K562 (cell line): ENCODE data around the gene ZNF514. TPM values are rescaled to one million over a fixed set of nuclear protein-coding genes. Genes with fewer than 3 reads are reported as not detected.

Source experiments
- BHLHE40 ChIP-seq: IDR thresholded peaks from 2 replicates; pipeline ENCODE4 v1.6.1; 2011; ENCODE audit warnings: low read length, improper control_type of control experiment
- FOXA3 ChIP-seq, 2 experiments: fragments of 450-650 bp in 1 of 2; sonication (generic) in 1 of 2; formaldehyde crosslinking; IDR thresholded peaks in 1 of 2; conservative IDR thresholded peaks in 1 of 2; 2 replicates each; pipeline versions ENCODE4 v1.4.0 to v1.8.0; 2020 to 2022; ENCODE audit warnings: mild to moderate bottlenecking in 2 of 2, missing genetic modification reagents in 1 of 2
- GATAD2A ChIP-seq: fragments of 450-650 bp; IDR thresholded peaks from 2 replicates; pipeline ENCODE4 v1.6.1; 2017
- HDAC2 ChIP-seq: fragments of 450-650 bp; IDR thresholded peaks from 2 replicates; pipeline ENCODE4 v1.6.1; 2016; ENCODE audit warnings: mild to moderate bottlenecking
- HSF4 ChIP-seq: fragments of 250-450 bp; sonication (Bioruptor Pico); IDR thresholded peaks from 2 replicates; pipeline ENCODE4 v2.1.2; 2022; ENCODE audit warnings: mild to moderate bottlenecking, moderate library complexity, borderline replicate concordance
- KLF13 ChIP-seq: fragments of 450-650 bp; IDR thresholded peaks from 2 replicates; pipeline ENCODE4 v1.6.1; 2016; ENCODE audit warnings: missing genetic modification characterization, low read depth, mild to moderate bottlenecking, missing compliant biosample characterization, moderate library complexity, borderline replicate concordance
- NR1H2 ChIP-seq: sonication (generic); formaldehyde crosslinking; IDR thresholded peaks from 2 replicates; pipeline ENCODE4 v1.4.0; 2020; ENCODE audit warnings: mild to moderate bottlenecking, missing genetic modification reagents
- RBFOX2 ChIP-seq: fragments of 200-400 bp; formaldehyde crosslinking; IDR thresholded peaks from 2 replicates; pipeline ENCODE4 v1.6.1; 2017; ENCODE audit warnings: low read depth, mild to moderate bottlenecking, low read length, moderate library complexity
- RFX7 ChIP-seq: fragments of 250-450 bp; sonication (Bioruptor Pico); IDR thresholded peaks from 2 replicates; pipeline ENCODE4 v1.5.1; 2021; ENCODE audit warnings: mild to moderate bottlenecking
- SAFB2 ChIP-seq: fragments of 200-400 bp; formaldehyde crosslinking; IDR thresholded peaks from 2 replicates; pipeline ENCODE4 v1.6.1; 2018; ENCODE audit warnings: borderline replicate concordance, low read length, low read depth, moderate library complexity; ENCODE audit not compliant: severe bottlenecking
- SRSF7 ChIP-seq: fragments of 200-400 bp; formaldehyde crosslinking; optimal IDR thresholded peaks from 2 replicates; pipeline ENCODE3; 2017; ENCODE audit warnings: mild to moderate bottlenecking, low read depth, low read length
- polyA plus RNA-seq, 8 experiments: library from polyadenylated mRNA; depleted of rRNA in 4 of 8; stranded (reverse) in 5 of 8; unstranded in 3 of 8; fragments of >200 nt; fragmentation: Nextera tagmentation in 2 of 8; fragmentation: Illumina TruSeq in 1 of 8; extraction: Ambion mirVana in 2 of 8; extraction: Trizol in 1 of 8; gene quantifications; 2 replicates each; pipeline versions ENCODE4 v1.2.1 to v1.2.3, GENCODE V29; 2011 to 2014; ENCODE audit warnings: inconsistent platforms in 1 of 8, missing spikeins in 1 of 8
- total RNA-seq, 7 experiments: library from RNA; depleted of rRNA in 6 of 7; stranded (reverse); fragments of >200 nt in 6 of 7; fragmentation: Illumina TruSeq in 2 of 7; extraction: Trizol in 2 of 7; gene quantifications; 2 replicates each; pipeline versions ENCODE4 v1.2.1 to v1.2.3, GENCODE V29; 2011 to 2021; ENCODE audit warnings: low replicate concordance in 1 of 7
- TF ChIP-seq, protein P1 (sequence below): fragments of 450-650 bp; IDR thresholded peaks from 2 replicates; pipeline ENCODE4 v1.6.1; 2016; ENCODE audit warnings: low read depth
- TF ChIP-seq, protein P2 (sequence below): IDR thresholded peaks from 2 replicates; pipeline ENCODE4 v1.6.1; 2014; ENCODE audit warnings: antibody characterized with exemption
- TF ChIP-seq, protein P3 (sequence below): fragments of 250-450 bp; sonication (Bioruptor Pico); IDR thresholded peaks from 2 replicates; pipeline ENCODE4 v1.5.0; 2020; ENCODE audit warnings: mild to moderate bottlenecking, borderline replicate concordance

Gene ZNF514
- total and polyA plus RNA-seq, 9 of the 15 experiments (the other 6 are each of a cell fraction or from before 2014, with no cell fraction given) = 7.5 to 17.7 (median 11.4) TPM

DNA sequence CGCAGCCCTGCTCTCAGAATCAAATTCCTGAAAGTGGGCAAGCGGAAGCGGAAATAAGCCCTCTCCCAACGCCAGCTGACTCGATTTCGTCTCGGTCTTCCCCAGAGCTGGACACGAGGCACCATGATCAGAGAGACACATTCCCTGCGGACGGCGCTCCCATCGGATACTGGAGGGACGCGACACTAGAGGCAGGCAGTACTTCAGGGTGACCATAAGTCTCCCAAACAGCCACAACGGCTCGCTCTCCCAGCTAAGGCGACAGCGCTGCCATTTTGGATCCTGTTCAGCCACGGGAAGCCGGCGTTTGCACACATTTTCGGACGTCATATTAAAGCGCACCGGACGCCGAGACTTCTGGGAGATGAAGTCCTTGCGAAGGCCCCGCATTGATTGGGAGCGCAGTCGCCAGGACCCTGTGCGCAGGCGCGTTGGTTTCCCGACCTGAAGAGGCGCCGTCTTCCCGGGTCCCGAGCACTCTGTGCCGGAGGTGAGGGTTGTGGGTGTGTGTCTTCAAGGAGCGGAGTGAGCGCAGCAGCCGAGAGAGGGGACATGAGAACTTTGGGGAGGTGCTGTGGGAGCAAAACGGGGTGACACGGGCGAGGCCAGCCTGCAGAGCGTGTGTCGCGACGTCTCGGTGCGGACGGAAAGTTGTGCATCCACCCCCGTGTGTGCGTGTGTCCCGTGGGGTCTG is 5.9 kb upstream of the ZNF514 start, which contains the start of gene ZNF2 (continued):
- TF ChIP-seq, protein P1, sequence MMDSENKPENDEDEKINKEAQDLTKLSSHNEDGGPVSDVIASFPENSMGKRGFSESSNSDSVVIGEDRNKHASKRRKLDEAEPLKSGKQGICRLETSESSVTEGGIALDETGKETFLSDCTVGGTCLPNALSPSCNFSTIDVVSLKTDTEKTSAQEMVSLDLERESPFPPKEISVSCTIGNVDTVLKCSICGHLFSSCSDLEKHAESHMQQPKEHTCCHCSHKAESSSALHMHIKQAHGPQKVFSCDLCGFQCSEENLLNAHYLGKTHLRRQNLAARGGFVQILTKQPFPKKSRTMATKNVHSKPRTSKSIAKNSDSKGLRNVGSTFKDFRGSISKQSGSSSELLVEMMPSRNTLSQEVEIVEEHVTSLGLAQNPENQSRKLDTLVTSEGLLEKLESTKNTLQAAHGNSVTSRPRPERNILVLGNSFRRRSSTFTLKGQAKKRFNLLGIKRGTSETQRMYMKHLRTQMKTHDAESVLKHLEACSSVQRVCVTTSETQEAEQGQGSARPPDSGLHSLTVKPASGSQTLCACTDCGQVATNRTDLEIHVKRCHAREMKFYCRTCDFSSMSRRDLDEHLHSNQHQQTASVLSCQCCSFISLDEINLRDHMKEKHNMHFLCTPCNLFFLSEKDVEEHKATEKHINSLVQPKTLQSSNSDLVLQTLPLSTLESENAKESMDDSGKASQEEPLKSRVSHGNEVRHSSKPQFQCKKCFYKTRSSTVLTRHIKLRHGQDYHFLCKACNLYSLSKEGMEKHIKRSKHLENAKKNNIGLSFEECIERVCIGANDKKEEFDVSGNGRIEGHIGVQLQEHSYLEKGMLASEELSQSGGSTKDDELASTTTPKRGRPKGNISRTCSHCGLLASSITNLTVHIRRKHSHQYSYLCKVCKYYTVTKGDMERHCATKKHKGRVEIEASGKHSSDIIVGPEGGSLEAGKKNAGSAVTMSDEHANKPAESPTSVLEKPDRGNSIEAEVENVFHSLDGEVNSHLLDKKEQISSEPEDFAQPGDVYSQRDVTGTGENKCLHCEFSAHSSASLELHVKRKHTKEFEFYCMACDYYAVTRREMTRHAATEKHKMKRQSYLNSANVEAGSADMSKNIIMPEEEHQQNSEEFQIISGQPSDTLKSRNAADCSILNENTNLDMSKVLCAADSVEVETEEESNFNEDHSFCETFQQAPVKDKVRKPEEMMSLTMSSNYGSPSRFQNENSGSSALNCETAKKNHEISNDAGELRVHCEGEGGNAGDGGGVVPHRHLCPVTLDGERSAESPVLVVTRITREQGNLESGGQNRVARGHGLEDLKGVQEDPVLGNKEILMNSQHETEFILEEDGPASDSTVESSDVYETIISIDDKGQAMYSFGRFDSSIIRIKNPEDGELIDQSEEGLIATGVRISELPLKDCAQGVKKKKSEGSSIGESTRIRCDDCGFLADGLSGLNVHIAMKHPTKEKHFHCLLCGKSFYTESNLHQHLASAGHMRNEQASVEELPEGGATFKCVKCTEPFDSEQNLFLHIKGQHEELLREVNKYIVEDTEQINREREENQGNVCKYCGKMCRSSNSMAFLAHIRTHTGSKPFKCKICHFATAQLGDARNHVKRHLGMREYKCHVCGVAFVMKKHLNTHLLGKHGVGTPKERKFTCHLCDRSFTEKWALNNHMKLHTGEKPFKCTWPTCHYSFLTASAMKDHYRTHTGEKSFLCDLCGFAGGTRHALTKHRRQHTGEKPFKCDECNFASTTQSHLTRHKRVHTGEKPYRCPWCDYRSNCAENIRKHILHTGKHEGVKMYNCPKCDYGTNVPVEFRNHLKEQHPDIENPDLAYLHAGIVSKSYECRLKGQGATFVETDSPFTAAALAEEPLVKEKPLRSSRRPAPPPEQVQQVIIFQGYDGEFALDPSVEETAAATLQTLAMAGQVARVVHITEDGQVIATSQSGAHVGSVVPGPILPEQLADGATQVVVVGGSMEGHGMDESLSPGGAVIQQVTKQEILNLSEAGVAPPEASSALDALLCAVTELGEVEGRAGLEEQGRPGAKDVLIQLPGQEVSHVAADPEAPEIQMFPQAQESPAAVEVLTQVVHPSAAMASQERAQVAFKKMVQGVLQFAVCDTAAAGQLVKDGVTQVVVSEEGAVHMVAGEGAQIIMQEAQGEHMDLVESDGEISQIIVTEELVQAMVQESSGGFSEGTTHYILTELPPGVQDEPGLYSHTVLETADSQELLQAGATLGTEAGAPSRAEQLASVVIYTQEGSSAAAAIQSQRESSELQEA = no peak
- peak; percentile 53; the same call in 1 of the 2 replicates for TF ChIP-seq NR1H2
- TF ChIP-seq, protein P2, sequence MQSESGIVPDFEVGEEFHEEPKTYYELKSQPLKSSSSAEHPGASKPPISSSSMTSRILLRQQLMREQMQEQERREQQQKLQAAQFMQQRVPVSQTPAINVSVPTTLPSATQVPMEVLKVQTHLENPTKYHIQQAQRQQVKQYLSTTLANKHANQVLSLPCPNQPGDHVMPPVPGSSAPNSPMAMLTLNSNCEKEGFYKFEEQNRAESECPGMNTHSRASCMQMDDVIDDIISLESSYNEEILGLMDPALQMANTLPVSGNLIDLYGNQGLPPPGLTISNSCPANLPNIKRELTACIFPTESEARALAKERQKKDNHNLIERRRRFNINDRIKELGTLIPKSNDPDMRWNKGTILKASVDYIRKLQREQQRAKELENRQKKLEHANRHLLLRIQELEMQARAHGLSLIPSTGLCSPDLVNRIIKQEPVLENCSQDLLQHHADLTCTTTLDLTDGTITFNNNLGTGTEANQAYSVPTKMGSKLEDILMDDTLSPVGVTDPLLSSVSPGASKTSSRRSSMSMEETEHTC = no peak
- TF ChIP-seq, protein P3, sequence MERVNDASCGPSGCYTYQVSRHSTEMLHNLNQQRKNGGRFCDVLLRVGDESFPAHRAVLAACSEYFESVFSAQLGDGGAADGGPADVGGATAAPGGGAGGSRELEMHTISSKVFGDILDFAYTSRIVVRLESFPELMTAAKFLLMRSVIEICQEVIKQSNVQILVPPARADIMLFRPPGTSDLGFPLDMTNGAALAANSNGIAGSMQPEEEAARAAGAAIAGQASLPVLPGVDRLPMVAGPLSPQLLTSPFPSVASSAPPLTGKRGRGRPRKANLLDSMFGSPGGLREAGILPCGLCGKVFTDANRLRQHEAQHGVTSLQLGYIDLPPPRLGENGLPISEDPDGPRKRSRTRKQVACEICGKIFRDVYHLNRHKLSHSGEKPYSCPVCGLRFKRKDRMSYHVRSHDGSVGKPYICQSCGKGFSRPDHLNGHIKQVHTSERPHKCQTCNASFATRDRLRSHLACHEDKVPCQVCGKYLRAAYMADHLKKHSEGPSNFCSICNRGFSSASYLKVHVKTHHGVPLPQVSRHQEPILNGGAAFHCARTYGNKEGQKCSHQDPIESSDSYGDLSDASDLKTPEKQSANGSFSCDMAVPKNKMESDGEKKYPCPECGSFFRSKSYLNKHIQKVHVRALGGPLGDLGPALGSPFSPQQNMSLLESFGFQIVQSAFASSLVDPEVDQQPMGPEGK (CRISPR knock-in tag) = no peak
- TF ChIP-seq SRSF7 = no peak
- TF ChIP-seq HDAC2 = peak; percentile 80; the same call in 1 of the 2 replicates
- TF ChIP-seq KLF13 (tag) = peak; percentile 34; the same call in 1 of the 2 replicates
- no peak for TF ChIP-seq FOXA3 (CRISPR knock-in tag; conservative IDR thresholded peaks at IDR 0.05 in 1 of 2, IDR thresholded peaks at IDR 0.05 in 1 of 2)
- TF ChIP-seq BHLHE40 = peak; percentile 36
- TF ChIP-seq RFX7 (CRISPR knock-in tag) = no peak
- TF ChIP-seq RBFOX2 = peak; percentile 98
- TF ChIP-seq SAFB2 = no peak
- TF ChIP-seq HSF4 (CRISPR knock-in tag) = no peak
- TF ChIP-seq GATAD2A = 0 out of 2 replicates have a peak, but pooled peaks have one; percentile 19
